BE2C (cell line): ENCODE measurements around the gene DPAGT1.
A peak's percentile ranks its signal among the peaks of the same experiment; 100 is the strongest.
"Not testable (repeated sequence)": the region's sequence is repeated elsewhere in the genome, so short reads cannot be mapped to it uniquely, and the experiment has no call there.

ENCODE experiments used
- DNase-seq: peaks from one replicate; pipeline ENCODE4 v3.0.0-alpha.2; 2020
- H3K27me3 ChIP-seq: fragments of 250-450 bp; sonication (Bioruptor Pico); 2 replicates; pipeline ENCODE4 v1.5.1; 2020; ENCODE audit warnings: mild to moderate bottlenecking
- H3K36me3 ChIP-seq: fragments of 250-450 bp; sonication (Bioruptor Pico); 2 replicates; pipeline ENCODE4 v1.5.1; 2020; ENCODE audit warnings: mild to moderate bottlenecking
- H3K4me1 ChIP-seq: fragments of 250-450 bp; sonication (Bioruptor Pico); 2 replicates; pipeline ENCODE4 v1.5.1; 2020
- H3K4me3 ChIP-seq: 2 replicates; pipeline ENCODE4 v1.5.1; 2011; ENCODE audit warnings: low read depth, low read length
- H3K9me3 ChIP-seq: fragments of 250-450 bp; sonication (Bioruptor Pico); 2 replicates; pipeline ENCODE4 v1.5.1; 2020
- TF ChIP-seq, protein P1 (sequence below): IDR thresholded peaks from 2 replicates; pipeline ENCODE4 v1.5.1; 2012; ENCODE audit warnings: mild to moderate bottlenecking, low read depth, low read length

The DPAGT1 gene

DNA sequence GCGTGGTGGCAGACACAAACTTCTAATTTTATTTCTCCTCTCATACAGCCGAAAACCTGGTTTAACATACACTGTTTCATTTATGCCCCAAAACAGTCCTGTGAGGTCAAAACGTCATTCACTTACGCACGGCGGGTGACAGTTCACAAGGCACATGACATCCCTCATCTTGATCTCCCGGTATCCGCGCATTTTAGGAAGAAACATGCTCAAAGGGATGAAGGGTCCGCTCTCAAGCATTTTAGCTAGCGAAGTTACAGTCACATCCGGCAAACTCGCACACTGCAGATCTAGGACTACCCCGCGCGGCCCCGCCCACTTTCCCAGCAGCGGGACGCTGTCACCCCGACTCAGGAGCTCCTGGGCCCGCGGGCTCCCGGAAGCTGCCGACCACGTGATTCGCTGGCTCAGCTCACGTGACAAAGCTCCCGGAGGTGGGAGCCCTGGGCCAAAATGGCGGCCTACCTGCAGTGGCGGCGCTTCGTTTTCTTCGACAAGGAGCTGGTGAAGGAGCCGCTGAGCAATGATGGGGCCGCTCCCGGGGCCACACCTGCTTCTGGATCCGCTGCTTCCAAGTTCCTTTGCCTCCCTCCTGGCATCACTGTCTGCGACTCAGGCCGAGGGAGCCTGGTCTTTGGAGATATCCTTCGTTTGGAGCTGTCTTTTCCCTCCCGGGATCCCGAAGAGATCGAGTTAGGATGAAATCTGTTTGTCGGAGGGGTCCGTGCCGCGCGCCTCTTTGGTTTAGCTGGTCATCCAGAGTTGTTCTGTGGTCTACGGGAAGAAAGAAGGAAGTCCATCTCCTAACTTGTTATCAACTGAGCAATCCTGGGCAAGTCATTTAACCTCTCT is 34.1 kb downstream of the DPAGT1 start, which contains the start of gene VPS11:
Gene VPS11, plus strand, starts transcription at position 448 of the 852 bp plus-strand sequence. Its CDS starts 6 bp downstream, at position 454.
- Histone ChIP-seq H3K4me1 (no peaks in the 10 kb centered on the region), H3K36me3 (peaks cover 19% of the 10 kb centered on the region), H3K9me3 (no peaks in the 10 kb centered on the region), H3K27me3 (no peaks in the 10 kb centered on the region), H3K4me3 (peak within 1 kb of the TSS; percentile 100)
- DNase-seq = peak; percentile 98
- TF ChIP-seq, protein P1, sequence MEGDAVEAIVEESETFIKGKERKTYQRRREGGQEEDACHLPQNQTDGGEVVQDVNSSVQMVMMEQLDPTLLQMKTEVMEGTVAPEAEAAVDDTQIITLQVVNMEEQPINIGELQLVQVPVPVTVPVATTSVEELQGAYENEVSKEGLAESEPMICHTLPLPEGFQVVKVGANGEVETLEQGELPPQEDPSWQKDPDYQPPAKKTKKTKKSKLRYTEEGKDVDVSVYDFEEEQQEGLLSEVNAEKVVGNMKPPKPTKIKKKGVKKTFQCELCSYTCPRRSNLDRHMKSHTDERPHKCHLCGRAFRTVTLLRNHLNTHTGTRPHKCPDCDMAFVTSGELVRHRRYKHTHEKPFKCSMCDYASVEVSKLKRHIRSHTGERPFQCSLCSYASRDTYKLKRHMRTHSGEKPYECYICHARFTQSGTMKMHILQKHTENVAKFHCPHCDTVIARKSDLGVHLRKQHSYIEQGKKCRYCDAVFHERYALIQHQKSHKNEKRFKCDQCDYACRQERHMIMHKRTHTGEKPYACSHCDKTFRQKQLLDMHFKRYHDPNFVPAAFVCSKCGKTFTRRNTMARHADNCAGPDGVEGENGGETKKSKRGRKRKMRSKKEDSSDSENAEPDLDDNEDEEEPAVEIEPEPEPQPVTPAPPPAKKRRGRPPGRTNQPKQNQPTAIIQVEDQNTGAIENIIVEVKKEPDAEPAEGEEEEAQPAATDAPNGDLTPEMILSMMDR = no peak

- H3K4me3 ChIP-seq = no peak overlapping the region
- peaks cover 4% of the 10 kb centered on the region; the same call in 1 of the 2 replicates for H3K36me3 ChIP-seq
- no peaks in the 10 kb centered on the region for H3K4me1 ChIP-seq
- no peaks in the 10 kb centered on the region for H3K9me3 ChIP-seq
- TF ChIP-seq, protein P1 = peak; percentile 75
- DNase-seq = peak; percentile 52
- no peaks in the 10 kb centered on the region for H3K27me3 ChIP-seq
Observed at GRCh38 chr11:119065369-119065768, 36.3 kb downstream of the DPAGT1 start.

DNA sequence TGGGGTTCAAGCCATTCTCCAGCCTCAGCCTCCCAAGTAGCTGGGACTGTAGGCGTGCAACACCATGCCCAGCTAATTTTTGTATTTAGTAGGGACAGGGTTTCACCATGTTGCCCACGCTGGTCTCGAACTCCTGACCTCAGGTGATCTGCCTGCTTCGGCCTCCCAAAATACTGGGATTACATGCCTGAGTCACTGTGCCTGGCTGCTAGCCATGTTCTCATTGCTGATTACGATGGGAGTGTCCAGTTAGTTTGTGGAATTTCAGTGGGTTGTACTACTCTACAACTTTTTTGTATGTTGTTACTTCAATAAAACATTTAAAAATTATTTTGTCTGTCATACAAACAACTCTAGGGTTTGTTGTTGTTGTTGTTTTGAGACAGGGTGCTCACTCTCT is 38.9 kb downstream of the DPAGT1 start:
- Histone ChIP-seq H3K9me3 (no peaks in the 10 kb centered on the region), H3K4me3 (no peak overlapping the region), H3K4me1 (no peaks in the 10 kb centered on the region), H3K36me3 (no peaks in the 10 kb centered on the region), H3K27me3 (no peaks in the 10 kb centered on the region)
- TF ChIP-seq, protein P1 = no peak
- no peak for DNase-seq

DNA sequence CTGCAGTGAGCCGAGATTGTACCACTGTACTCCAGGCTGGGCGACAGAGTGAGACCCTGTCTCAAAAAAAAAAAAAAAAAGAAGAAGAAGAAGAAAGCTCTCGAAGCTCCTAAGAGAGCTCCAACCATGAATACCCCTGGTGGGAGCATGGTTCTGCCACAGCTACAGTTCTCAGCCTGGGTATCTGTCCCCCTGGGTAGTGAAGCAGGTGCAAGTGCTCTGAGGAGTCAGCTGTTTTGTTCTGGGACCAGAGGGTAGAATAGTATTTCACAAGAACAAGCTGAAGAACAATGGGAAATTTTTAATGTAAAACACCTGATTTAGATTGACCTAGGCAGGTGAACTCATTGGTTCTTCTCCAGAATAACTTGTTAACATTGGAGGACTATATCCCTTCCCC is 40.4 kb downstream of the DPAGT1 start:
- no peaks in the 10 kb centered on the region for H3K27me3 ChIP-seq
- H3K9me3 ChIP-seq = no peaks in the 10 kb centered on the region
- TF ChIP-seq, protein P1 = no peak
- no peak for DNase-seq
- no peaks in the 10 kb centered on the region for H3K36me3 ChIP-seq
- no peak overlapping the region for H3K4me3 ChIP-seq
- no peaks in the 10 kb centered on the region for H3K4me1 ChIP-seq

DNA sequence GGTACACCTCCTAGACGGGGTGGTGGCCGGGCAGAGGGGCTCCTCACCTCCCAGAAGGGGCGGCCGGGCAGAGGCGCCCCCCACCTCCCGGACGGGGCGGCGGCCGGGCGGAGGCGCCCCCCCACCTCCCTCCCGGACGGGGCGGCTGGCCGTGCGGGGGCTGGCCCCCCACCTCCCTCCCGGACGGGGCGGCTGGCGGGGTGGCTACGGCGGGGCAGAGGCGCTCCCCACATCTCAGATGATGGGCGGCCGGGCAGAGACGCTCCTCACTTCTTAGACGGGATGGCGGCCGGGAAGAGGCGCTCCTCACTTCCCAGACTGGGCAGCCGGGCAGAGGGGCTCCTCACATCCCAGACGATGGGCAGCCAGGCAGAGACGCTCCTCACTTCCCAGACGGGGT is 42.5 kb downstream of the DPAGT1 start:
- peaks cover 12% of the 10 kb centered on the region for H3K36me3 ChIP-seq
- H3K4me1 ChIP-seq, H3K4me3 ChIP-seq: not testable (repeated sequence)

DNA sequence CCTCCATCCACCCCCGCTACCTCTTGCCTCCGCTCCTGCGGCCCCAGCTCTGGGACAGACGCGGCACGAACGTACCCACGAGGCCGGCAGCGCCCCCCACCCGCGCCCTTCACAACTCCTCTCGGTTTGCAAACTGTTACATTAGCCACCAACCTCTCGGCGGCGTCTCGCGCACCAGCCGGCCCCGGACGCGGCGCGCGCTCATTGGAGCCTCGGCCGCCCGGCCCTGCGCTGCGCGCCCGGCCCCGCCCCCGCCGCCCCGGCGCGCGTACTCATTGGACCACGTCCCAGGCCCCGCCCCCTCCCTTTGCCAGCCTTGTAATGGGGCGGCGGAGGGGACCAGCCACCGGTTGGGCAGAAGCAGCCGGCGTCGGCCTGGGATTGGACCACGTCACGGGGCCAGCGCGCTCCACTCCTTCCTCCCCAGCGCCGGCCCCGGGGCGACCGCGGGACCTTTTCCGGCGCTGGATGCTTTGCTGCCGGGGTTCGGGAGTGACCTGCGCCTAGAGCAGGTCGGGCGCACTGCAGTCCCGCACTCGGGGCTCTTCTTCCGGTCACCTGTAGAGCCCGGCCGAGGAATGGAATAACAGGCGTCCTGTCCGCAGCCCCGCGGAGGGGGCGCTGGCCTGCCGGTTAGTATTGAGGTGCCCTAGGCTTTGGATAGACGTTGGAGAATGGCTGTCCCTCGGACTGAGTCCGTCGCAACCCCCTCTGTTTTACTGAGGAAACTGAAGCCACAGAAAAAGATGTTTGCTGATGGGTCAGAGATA is 44.5 kb downstream of the DPAGT1 start, which contains the start of gene HYOU1:
Gene HYOU1, minus strand, starts transcription at position 206 of the 770 bp plus-strand sequence. CDS start 1,045 bp downstream, outside the sequence.
- peaks cover 31% of the 10 kb centered on the region for H3K36me3 ChIP-seq
- H3K4me1 ChIP-seq = peaks cover 4% of the 10 kb centered on the region; the same call in 1 of the 2 replicates

More for the DNA sequence above, 42.5 kb downstream of the DPAGT1 start:
- H3K27me3 ChIP-seq, DNase-seq, H3K9me3 ChIP-seq: not testable (repeated sequence)

More for the DNA sequence above, 44.5 kb downstream of the DPAGT1 start, which contains the start of gene HYOU1:
- peak within 1 kb of the TSS; percentile 94 for H3K4me3 ChIP-seq
- H3K27me3 ChIP-seq = no peaks in the 10 kb centered on the region
- DNase-seq = peak; percentile 100
- TF ChIP-seq, protein P1 = peak; percentile 18
- H3K9me3 ChIP-seq = no peaks in the 10 kb centered on the region
